HepG2 (cell line): ENCODE results near the gene LMTK2. TPM values are rescaled to one million over a fixed set of nuclear protein-coding genes. Genes with fewer than 3 reads are reported as not detected.

Experiments
- ELK4 ChIP-seq: sonication (generic); formaldehyde crosslinking; IDR thresholded peaks from 2 replicates; pipeline ENCODE4 v1.9.0; 2021; ENCODE audit warnings: missing genetic modification reagents, borderline replicate concordance
- ETS1 ChIP-seq: sonication (generic); formaldehyde crosslinking; IDR thresholded peaks from 2 replicates; pipeline ENCODE4 v1.4.0; 2020; ENCODE audit warnings: missing genetic modification reagents
- EZH2 ChIP-seq: conservative IDR thresholded peaks from 2 replicates; pipeline ENCODE4 v1.6.1; 2012; ENCODE audit warnings: mild to moderate bottlenecking, low read depth, low read length, moderate library complexity
- FUBP1 ChIP-seq: sonication (generic); formaldehyde crosslinking; IDR thresholded peaks from 2 replicates; pipeline ENCODE4 v1.5.1; 2020; ENCODE audit warnings: missing genetic modification reagents, mild to moderate bottlenecking, borderline replicate concordance
- HMG20B ChIP-seq: conservative IDR thresholded peaks from 2 replicates; pipeline ENCODE4 v1.6.1; 2016; ENCODE audit warnings: missing genetic modification reagents, missing compliant biosample characterization
- JUNB ChIP-seq: sonication (generic); formaldehyde crosslinking; IDR thresholded peaks from 2 replicates; pipeline ENCODE4 v1.8.0; 2022; ENCODE audit warnings: missing genetic modification reagents, mild to moderate bottlenecking, borderline replicate concordance
- KMT2B ChIP-seq: IDR thresholded peaks from 2 replicates; pipeline ENCODE4 v1.6.1; 2016; ENCODE audit warnings: missing genetic modification reagents, missing compliant biosample characterization
- NR0B2 ChIP-seq: sonication (generic); formaldehyde crosslinking; IDR thresholded peaks from 2 replicates; pipeline ENCODE4 v1.4.0; 2020; ENCODE audit warnings: mild to moderate bottlenecking, missing genetic modification reagents
- PBX2 ChIP-seq: IDR thresholded peaks from 2 replicates; pipeline ENCODE4 v1.6.1; 2016; ENCODE audit warnings: control low read depth
- POGK ChIP-seq: sonication (generic); formaldehyde crosslinking; conservative IDR thresholded peaks from 2 replicates; pipeline ENCODE4 v1.8.0; 2022; ENCODE audit warnings: mild to moderate bottlenecking, moderate library complexity, missing genetic modification reagents
- POLR2G ChIP-seq: fragments of 200-400 bp; formaldehyde crosslinking; IDR thresholded peaks from 2 replicates; pipeline ENCODE4 v1.6.1; 2018; ENCODE audit warnings: mild to moderate bottlenecking, low read depth, low read length, moderate library complexity
- PRDM15 ChIP-seq: sonication (generic); formaldehyde crosslinking; IDR thresholded peaks from 2 replicates; pipeline ENCODE4 v1.4.0; 2020; ENCODE audit warnings: missing genetic modification reagents
- RXRB ChIP-seq: IDR thresholded peaks from 2 replicates; pipeline ENCODE4 v1.6.1; 2016; ENCODE audit warnings: borderline replicate concordance, missing genetic modification reagents, missing compliant biosample characterization
- STAT5B ChIP-seq: sonication (generic); formaldehyde crosslinking; IDR thresholded peaks from 2 replicates; pipeline ENCODE4 v1.4.0; 2020; ENCODE audit warnings: missing genetic modification reagents
- ZFP36L2 ChIP-seq: sonication (generic); formaldehyde crosslinking; IDR thresholded peaks from 2 replicates; pipeline ENCODE4 v1.4.0; 2020; ENCODE audit warnings: missing genetic modification reagents
- ZFP41 ChIP-seq: sonication (generic); formaldehyde crosslinking; IDR thresholded peaks from 2 replicates; pipeline ENCODE4 v1.4.0; 2020; ENCODE audit warnings: mild to moderate bottlenecking, missing genetic modification reagents, borderline replicate concordance
- ZNF3 ChIP-seq: IDR thresholded peaks from 2 replicates; pipeline ENCODE4 v1.7.0; 2017; ENCODE audit warnings: inconsistent platforms
- polyA plus RNA-seq, 8 experiments: library from polyadenylated mRNA; depleted of rRNA in 3 of 8; stranded (reverse) in 7 of 8; unstranded in 1 of 8; fragments of >200 nt; fragmentation: Illumina TruSeq in 4 of 8; extraction: Trizol in 4 of 8; gene quantifications; 2 replicates each; pipeline versions ENCODE4 v1.2.1 to v1.2.3, GENCODE V29; 2011 to 2016; ENCODE audit warnings: low read depth in 4 of 8, missing spikeins in 1 of 8, mixed read lengths in 1 of 8; ENCODE audit not compliant: insufficient read depth in 1 of 8
- total RNA-seq, 5 experiments: library from RNA; depleted of rRNA; stranded (reverse); fragments of >200 nt; fragmentation: Illumina TruSeq; extraction: Trizol; gene quantifications; 2 replicates each; pipeline ENCODE4 v1.2.3, GENCODE V29; 2016; ENCODE audit warnings: low read depth in 1 of 5

LMTK2 gene
- total and polyA plus RNA-seq, 2 of the 13 experiments (the other 11 are each of a cell fraction or from before 2014, with no cell fraction given), result 9.5 to 11.7 TPM

- TF ChIP-seq RXRB (CRISPR knock-in tag), result peak; percentile 98
- TF ChIP-seq JUNB (CRISPR knock-in tag), result no peak
- TF ChIP-seq PBX2 (CRISPR knock-in tag), result no peak
- peak; percentile 83 for TF ChIP-seq POLR2G
- peak; percentile 65 for TF ChIP-seq PRDM15
- TF ChIP-seq ZNF3, result no peak
- TF ChIP-seq HMG20B (CRISPR knock-in tag), result no peak
- peak; percentile 77 for TF ChIP-seq NR0B2
- TF ChIP-seq ELK4, result peak; percentile 52; the same call in 1 of the 2 replicates
- TF ChIP-seq POGK, result no peak
- TF ChIP-seq ZFP36L2 (CRISPR knock-in tag), result no peak
- peak; percentile 72; the same call in 1 of the 2 replicates for TF ChIP-seq KMT2B (CRISPR knock-in tag)
- no peak for TF ChIP-seq ETS1
- TF ChIP-seq STAT5B, result no peak
- TF ChIP-seq EZH2, result no peak
- TF ChIP-seq ZFP41 (CRISPR knock-in tag), result no peak
- no peak for TF ChIP-seq FUBP1 (CRISPR knock-in tag)
These were observed 145.2 kb downstream of the LMTK2 start, which contains the start of gene TECPR1 (continued) for GRCh38 chr7:98251601-98252424.
